ENCODE measurements around the gene ABI3. TPM values are rescaled to one million over a fixed set of nuclear protein-coding genes. Genes with fewer than 3 reads are reported as not detected.

The ABI3 gene
- total and polyA plus RNA-seq, 9 of the 15 experiments (the other 6 are each of a cell fraction or from before 2014, with no cell fraction given): not detected

DNA sequence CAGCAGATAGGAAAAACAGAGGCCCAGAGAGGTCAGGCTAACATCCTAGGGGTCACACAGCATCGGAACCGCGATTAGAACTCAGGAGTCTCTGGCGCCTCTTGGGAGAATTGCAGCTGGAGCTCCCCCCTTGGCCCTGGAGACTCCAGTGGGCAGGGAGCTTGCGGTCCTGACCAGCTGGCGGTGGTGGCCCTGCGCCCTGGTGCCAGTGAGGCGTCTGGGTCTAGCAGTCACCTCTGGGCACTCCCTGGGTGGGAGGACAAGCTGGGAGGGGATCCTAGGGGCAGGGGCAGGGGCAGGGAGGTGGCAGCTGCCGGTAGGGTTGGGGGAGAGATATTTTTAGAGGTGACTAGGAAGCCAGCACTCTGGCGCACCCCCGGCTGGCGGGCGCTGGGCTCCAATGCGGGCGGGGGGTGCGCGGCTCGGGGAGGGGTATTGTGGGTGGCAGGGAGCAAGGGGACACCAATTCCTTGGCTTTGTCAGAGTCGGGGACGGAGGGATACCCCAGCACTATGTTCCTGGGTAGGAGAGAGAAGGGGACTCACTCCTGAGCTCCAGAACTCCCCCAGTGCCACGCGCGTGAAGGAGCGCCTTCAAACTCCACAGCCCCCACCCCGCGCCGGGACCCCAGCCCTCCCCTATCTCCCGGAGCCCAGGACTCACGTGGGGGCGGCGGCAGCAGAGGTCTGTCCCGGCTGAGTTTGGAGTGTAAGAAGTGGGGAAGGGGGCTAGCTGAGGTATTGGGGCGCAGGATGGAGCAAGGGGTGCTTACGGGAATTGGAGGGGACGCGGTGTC lies 19.5 kb downstream of the ABI3 start (continued):
- no peak for TF ChIP-seq MTF1 (CRISPR knock-in tag; IDR thresholded peaks at IDR 0.05; ENCODE audit: borderline replicate concordance)
- peak; percentile 76 for TF ChIP-seq SMARCA5 (IDR thresholded peaks at IDR 0.05)
- TF ChIP-seq, protein P1, sequence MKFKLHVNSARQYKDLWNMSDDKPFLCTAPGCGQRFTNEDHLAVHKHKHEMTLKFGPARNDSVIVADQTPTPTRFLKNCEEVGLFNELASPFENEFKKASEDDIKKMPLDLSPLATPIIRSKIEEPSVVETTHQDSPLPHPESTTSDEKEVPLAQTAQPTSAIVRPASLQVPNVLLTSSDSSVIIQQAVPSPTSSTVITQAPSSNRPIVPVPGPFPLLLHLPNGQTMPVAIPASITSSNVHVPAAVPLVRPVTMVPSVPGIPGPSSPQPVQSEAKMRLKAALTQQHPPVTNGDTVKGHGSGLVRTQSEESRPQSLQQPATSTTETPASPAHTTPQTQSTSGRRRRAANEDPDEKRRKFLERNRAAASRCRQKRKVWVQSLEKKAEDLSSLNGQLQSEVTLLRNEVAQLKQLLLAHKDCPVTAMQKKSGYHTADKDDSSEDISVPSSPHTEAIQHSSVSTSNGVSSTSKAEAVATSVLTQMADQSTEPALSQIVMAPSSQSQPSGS (CRISPR knock-in tag; IDR thresholded peaks at IDR 0.05): no peak
- no peak for TF ChIP-seq SNRNP70 (optimal IDR thresholded peaks at IDR 0.05; ENCODE audit: low read depth, low read length)
- TF ChIP-seq BCOR (IDR thresholded peaks at IDR 0.05): peak; percentile 90
- peak; percentile 77 for TF ChIP-seq ZFP36 (IDR thresholded peaks at IDR 0.05; ENCODE audit: low read depth, low read length, partially characterized antibody)
- TF ChIP-seq MAFF (IDR thresholded peaks at IDR 0.05; ENCODE audit: low read length): no peak
- TF ChIP-seq, protein P2, sequence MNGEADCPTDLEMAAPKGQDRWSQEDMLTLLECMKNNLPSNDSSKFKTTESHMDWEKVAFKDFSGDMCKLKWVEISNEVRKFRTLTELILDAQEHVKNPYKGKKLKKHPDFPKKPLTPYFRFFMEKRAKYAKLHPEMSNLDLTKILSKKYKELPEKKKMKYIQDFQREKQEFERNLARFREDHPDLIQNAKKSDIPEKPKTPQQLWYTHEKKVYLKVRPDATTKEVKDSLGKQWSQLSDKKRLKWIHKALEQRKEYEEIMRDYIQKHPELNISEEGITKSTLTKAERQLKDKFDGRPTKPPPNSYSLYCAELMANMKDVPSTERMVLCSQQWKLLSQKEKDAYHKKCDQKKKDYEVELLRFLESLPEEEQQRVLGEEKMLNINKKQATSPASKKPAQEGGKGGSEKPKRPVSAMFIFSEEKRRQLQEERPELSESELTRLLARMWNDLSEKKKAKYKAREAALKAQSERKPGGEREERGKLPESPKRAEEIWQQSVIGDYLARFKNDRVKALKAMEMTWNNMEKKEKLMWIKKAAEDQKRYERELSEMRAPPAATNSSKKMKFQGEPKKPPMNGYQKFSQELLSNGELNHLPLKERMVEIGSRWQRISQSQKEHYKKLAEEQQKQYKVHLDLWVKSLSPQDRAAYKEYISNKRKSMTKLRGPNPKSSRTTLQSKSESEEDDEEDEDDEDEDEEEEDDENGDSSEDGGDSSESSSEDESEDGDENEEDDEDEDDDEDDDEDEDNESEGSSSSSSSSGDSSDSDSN (IDR thresholded peaks at IDR 0.05; ENCODE audit: borderline replicate concordance in 1 of 2, low read depth in 2 of 2, low read length in 2 of 2): no peak
- 0 out of 4 replicates have a peak, but pooled peaks of 1 of the 2 experiments have one; percentile 3 for TF ChIP-seq RCOR1 (IDR thresholded peaks at IDR 0.05; ENCODE audit: borderline replicate concordance in 1 of 2, low read depth in 2 of 2, low read length in 2 of 2)
- TF ChIP-seq PRPF4 (IDR thresholded peaks at IDR 0.05; ENCODE audit: insufficient read depth, low read depth, low read length, poor library complexity, severe bottlenecking): no peak
- TF ChIP-seq POLR2B (IDR thresholded peaks at IDR 0.05; ENCODE audit: low read depth, partially characterized antibody): no peak
- TF ChIP-seq, protein P3, sequence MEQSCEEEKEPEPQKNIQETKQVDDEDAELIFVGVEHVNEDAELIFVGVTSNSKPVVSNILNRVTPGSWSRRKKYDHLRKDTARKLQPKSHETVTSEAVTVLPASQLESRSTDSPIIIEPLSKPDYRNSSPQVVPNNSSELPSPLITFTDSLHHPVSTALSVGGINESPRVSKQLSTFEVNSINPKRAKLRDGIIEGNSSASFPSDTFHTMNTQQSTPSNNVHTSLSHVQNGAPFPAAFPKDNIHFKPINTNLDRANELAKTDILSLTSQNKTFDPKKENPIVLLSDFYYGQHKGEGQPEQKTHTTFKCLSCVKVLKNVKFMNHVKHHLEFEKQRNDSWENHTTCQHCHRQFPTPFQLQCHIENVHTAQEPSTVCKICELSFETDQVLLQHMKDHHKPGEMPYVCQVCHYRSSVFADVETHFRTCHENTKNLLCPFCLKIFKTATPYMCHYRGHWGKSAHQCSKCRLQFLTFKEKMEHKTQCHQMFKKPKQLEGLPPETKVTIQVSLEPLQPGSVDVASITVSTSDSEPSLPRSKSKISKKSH (CRISPR knock-in tag; IDR thresholded peaks at IDR 0.05): no peak
- no peak for TF ChIP-seq BRD4 (IDR thresholded peaks at IDR 0.05)
- peak; percentile 12; the same call in 1 of the 2 replicates for TF ChIP-seq EGR1 (conservative IDR thresholded peaks at IDR 0.05)
- no peak for TF ChIP-seq TAF15 (IDR thresholded peaks at IDR 0.05; ENCODE audit: low read depth, low read length)
- TF ChIP-seq ADNP (tag; IDR thresholded peaks at IDR 0.05): 0 out of 2 replicates have a peak, but pooled peaks have one; percentile 21
- TF ChIP-seq KDM1A (IDR thresholded peaks at IDR 0.05): peak; percentile 58 to 84

Data from K562 (cell line).